HL-60 (cell line): ENCODE results near the gene ENO1.

Experiments used
- CTCF ChIP-seq: IDR thresholded peaks from one replicate; pipeline ENCODE4 v1.5.1; 2011; ENCODE audit warnings: low read length, control low read depth, inconsistent platforms; ENCODE audit not compliant: insufficient read depth
- POLR2AphosphoS5 ChIP-seq: IDR thresholded peaks from 2 replicates; pipeline ENCODE4 v1.6.1; 2012; ENCODE audit warnings: low read depth

- peak; percentile 93; the same call in 1 of the 2 replicates for TF ChIP-seq POLR2AphosphoS5
- TF ChIP-seq CTCF: no peak
Measured at GRCh38 chr1:8817412-8818324, 60.8 kb downstream of the ENO1 start, which contains the start of gene RERE.
